Keratinocyte (primary cell): ENCODE data around the gene MANF. TPM values are rescaled to one million over a fixed set of nuclear protein-coding genes. Genes with fewer than 3 reads are reported as not detected.

ENCODE experiments used
- DNase-seq: peaks from one replicate; pipeline ENCODE4 v3.0.0-alpha.2; 2011; ENCODE audit warnings: low read depth, missing footprints, low spot score
- FAIRE-seq: peaks from 2 replicates; lab custom pipeline; 2011; peaks lifted over from hg19 to GRCh38; lab: Jason Lieb, UNC
- H2AFZ ChIP-seq: 2 replicates; pipeline ENCODE4 v1.6.0; 2012; ENCODE audit warnings: low read length, control low read depth, inconsistent platforms; ENCODE audit not compliant: control insufficient read depth
- H3K27ac ChIP-seq: 2 replicates; pipeline ENCODE4 v1.5.1; 2011; ENCODE audit warnings: low read length; ENCODE audit not compliant: control insufficient read depth, insufficient read depth
- H3K27me3 ChIP-seq: 3 replicates; pipeline ENCODE4 v1.6.0; 2011; ENCODE audit warnings: low read length; ENCODE audit not compliant: control insufficient read depth, insufficient read depth; ENCODE audit errors: extremely low read depth
- H3K36me3 ChIP-seq, 2 experiments: 2 replicates in 1 of 2; 3 replicates in 1 of 2; pipeline ENCODE4 v1.5.1; 2011; ENCODE audit warnings: low read length in 2 of 2, mild to moderate bottlenecking in 1 of 2; ENCODE audit not compliant: control insufficient read depth in 2 of 2, insufficient read depth in 2 of 2; ENCODE audit errors: extremely low read depth in 1 of 2
- H3K4me1 ChIP-seq: 3 replicates; pipeline ENCODE4 v1.5.1; 2011; ENCODE audit warnings: low read length; ENCODE audit not compliant: control insufficient read depth, insufficient read depth; ENCODE audit errors: extremely low read depth
- H3K4me2 ChIP-seq: 3 replicates; pipeline ENCODE4 v1.6.0; 2011; ENCODE audit warnings: low read depth, low read length; ENCODE audit not compliant: control insufficient read depth, insufficient read depth; ENCODE audit errors: extremely low read depth
- H3K4me3 ChIP-seq, 3 experiments: fragments of 200-600 bp in 1 of 3; sonication (generic) in 1 of 3; 2 replicates in 2 of 3; 3 replicates in 1 of 3; pipeline ENCODE4 v1.5.1; 2011 to 2016; ENCODE audit warnings: low read length in 3 of 3, mild to moderate bottlenecking in 3 of 3, control low read depth in 2 of 3, inconsistent platforms in 1 of 3, low read depth in 1 of 3, mixed read lengths in 1 of 3, mixed run types in 1 of 3, moderate library complexity in 1 of 3; ENCODE audit not compliant: control insufficient read depth in 2 of 3, insufficient read depth in 2 of 3; ENCODE audit errors: extremely low read depth in 1 of 3
- H3K79me2 ChIP-seq: 2 replicates; pipeline ENCODE4 v1.6.0; 2012; ENCODE audit warnings: low read length; ENCODE audit not compliant: control insufficient read depth, insufficient read depth
- H3K9ac ChIP-seq: 3 replicates; pipeline ENCODE4 v1.6.0; 2011; ENCODE audit warnings: low read length; ENCODE audit not compliant: control insufficient read depth, insufficient read depth; ENCODE audit errors: extremely low read depth
- H3K9me1 ChIP-seq: 3 replicates; pipeline ENCODE4 v1.6.0; 2011; ENCODE audit warnings: low read length; ENCODE audit not compliant: control insufficient read depth, insufficient read depth; ENCODE audit errors: extremely low read depth
- H3K9me3 ChIP-seq: 2 replicates; pipeline ENCODE4 v1.5.1; 2012; ENCODE audit warnings: low read depth, low read length; ENCODE audit not compliant: control insufficient read depth
- H4K20me1 ChIP-seq: 3 replicates; pipeline ENCODE4 v1.6.0; 2011; ENCODE audit warnings: low read length; ENCODE audit not compliant: control insufficient read depth, insufficient read depth; ENCODE audit errors: extremely low read depth
- CTCF ChIP-seq, 3 experiments: IDR thresholded peaks in 1 of 3; conservative IDR thresholded peaks in 1 of 3; optimal IDR thresholded peaks in 1 of 3; 2 replicates in 2 of 3; 3 replicates in 1 of 3; pipeline versions ENCODE3 to v1.5.1; 2011; ENCODE audit warnings: low read length in 3 of 3, mild to moderate bottlenecking in 3 of 3, moderate library complexity in 2 of 3, control low read depth in 1 of 3, inconsistent platforms in 1 of 3; ENCODE audit not compliant: insufficient read depth in 2 of 3; ENCODE audit errors: extremely low read depth in 1 of 3
- EZH2 ChIP-seq: IDR thresholded peaks from one replicate; pipeline ENCODE4 v1.6.1; 2012; ENCODE audit warnings: inconsistent platforms, mild to moderate bottlenecking, low read length, moderate library complexity
- dilution Hi-C: fragments of 300-500 bp; cut with MboI; formaldehyde crosslinking; loops from one replicate; pipeline ENCODE4 v1.7.0; 2020; ENCODE audit warnings: low sequenced_read_pairs; ENCODE audit not compliant: extremely low pct_ligation_motif_present
- polyA plus RNA-seq, 5 experiments: library from polyadenylated mRNA; depleted of rRNA in 3 of 5; stranded (reverse) in 3 of 5; stranded (forward) in 1 of 5; unstranded in 1 of 5; fragments of >200 nt; gene quantifications; 1 replicate in 1 of 5; 2 replicates in 3 of 5; 3 replicates in 1 of 5; pipeline versions ENCODE4 v1.2.1 to v1.2.3, GENCODE V29; 2011 to 2012; ENCODE audit warnings: missing spikeins in 2 of 5, low read depth in 1 of 5, low replicate concordance in 1 of 5

MANF gene
- polyA plus RNA-seq, 1 donor (not counting 4 experiments of a cell fraction or from before 2014, with no cell fraction given), result 143 TPM

- H3K9me3 ChIP-seq, result no peaks in the 10 kb centered on the region
- H3K79me2 ChIP-seq, result peaks cover 66% of the 10 kb centered on the region
- no peak overlapping the region for H3K27ac ChIP-seq
- H2AFZ ChIP-seq, result no peak overlapping the region
- dilution Hi-C loops, result loop anchor here (25.0 kb wide), 1 partner anchor 778 kb away; the partner anchor contains the start of genes CISH and MAPKAPK3
- no peaks in the 10 kb centered on the region for H3K27me3 ChIP-seq
- peaks cover 27% of the 10 kb centered on the region for H4K20me1 ChIP-seq
- peaks cover 46% of the 10 kb centered on the region for H3K4me1 ChIP-seq
- no peaks in the 10 kb centered on the region for H3K9me1 ChIP-seq
- TF ChIP-seq EZH2 (no peak), CTCF (optimal IDR thresholded peaks at IDR 0.05 in 1 of 3, IDR thresholded peaks at IDR 0.05 in 1 of 3, conservative IDR thresholded peaks at IDR 0.05 in 1 of 3; ENCODE audit: extremely low read depth in 1 of 3, insufficient read depth in 2 of 3, low read length in 3 of 3) (no peak)
- H3K36me3 ChIP-seq, result peaks cover 30 to 51% of the 10 kb centered on the region in 2 experiments
- peak overlapping the region; percentile 43 for H3K9ac ChIP-seq
- FAIRE-seq, result peak; percentile 76
- DNase-seq, result no peak
- H3K4me3 ChIP-seq, result peak overlapping the region; percentile 1 to 45 (median 27)
- H3K4me2 ChIP-seq, result peak overlapping the region; percentile 62
Observed at GRCh38 chr3:51390246-51391074, 5.4 kb downstream of the MANF start.

- peaks cover 34 to 58% of the 10 kb centered on the region in 2 experiments for H3K36me3 ChIP-seq
- dilution Hi-C loops, result loop anchor here (25.0 kb wide), 1 partner anchor 779 kb away; the partner anchor contains the start of genes CISH and MAPKAPK3
Observed at GRCh38 chr3:51391075-51391565, 6.0 kb downstream of the MANF start, which contains the start of gene RBM15B. TSS of gene RBM15B (plus strand) at chr3:51391285. CDS start at chr3:51391400, 115 bp downstream.

More at GRCh38 chr3:51391075-51391565, 6.0 kb downstream of the MANF start, which contains the start of gene RBM15B:
- FAIRE-seq (no peak), DNase-seq (peak; percentile 77)
- Histone ChIP-seq H3K27me3 (no peaks in the 10 kb centered on the region), H3K4me2 (peak within 1 kb of the TSS; percentile 87), H3K79me2 (peaks cover 66% of the 10 kb centered on the region), H4K20me1 (peaks cover 32% of the 10 kb centered on the region), H3K4me3 (peak within 1 kb of the TSS; percentile 58 to 69 (median 62)), H2AFZ (peak within 1 kb of the TSS; percentile 7), H3K9me3 (no peaks in the 10 kb centered on the region), H3K27ac (peak within 1 kb of the TSS; percentile 70), H3K4me1 (peaks cover 45% of the 10 kb centered on the region), H3K9me1 (no peaks in the 10 kb centered on the region), H3K9ac (peak within 1 kb of the TSS; percentile 86)
- TF ChIP-seq EZH2 (no peak), CTCF (optimal IDR thresholded peaks at IDR 0.05 in 1 of 3, IDR thresholded peaks at IDR 0.05 in 1 of 3, conservative IDR thresholded peaks at IDR 0.05 in 1 of 3; ENCODE audit: extremely low read depth in 1 of 3, insufficient read depth in 2 of 3, low read length in 3 of 3) (peak in 2 of 3 experiments; percentile 69 to 96)
